Ovary (tissue), 9 donors: ENCODE results near the gene CRTC1. TPM values are rescaled to one million over a fixed set of nuclear protein-coding genes. Genes with fewer than 3 reads are reported as not detected.

Experiments used
- DNase-seq, 5 donors: peaks; one replicate each; pipeline ENCODE4 v3.0.0-alpha.2; 2019 to 2020
- H3K27ac ChIP-seq, 2 donors: fragments of 200-600 bp; one replicate each; pipeline versions ENCODE4 v1.5.1 to v1.8.0; 2019 to 2022
- H3K27me3 ChIP-seq: fragments of 200-600 bp; one replicate; pipeline ENCODE4 v1.8.0; 2022
- H3K36me3 ChIP-seq: fragments of 200-600 bp; sonication (generic); one replicate; pipeline ENCODE4 v1.5.1; 2019
- H3K4me1 ChIP-seq: one replicate; pipeline ENCODE4 v1.8.1; 2013; ENCODE audit warnings: mild to moderate bottlenecking, moderate library complexity; ENCODE audit not compliant: insufficient read depth
- H3K4me3 ChIP-seq: fragments of 200-600 bp; sonication (generic); one replicate; pipeline ENCODE4 v1.5.1; 2017
- H3K9me3 ChIP-seq, 2 donors: fragments of 200-600 bp in 1 of 2; sonication (generic) in 1 of 2; one replicate each; pipeline versions ENCODE4 v1.5.1 to v1.8.1; 2013 to 2019; ENCODE audit warnings: mild to moderate bottlenecking in 1 of 2, moderate library complexity in 1 of 2
- CTCF ChIP-seq, 3 donors: fragments of 450-650 bp in 2 of 3; fragments of 200-600 bp in 1 of 3; IDR thresholded peaks; one replicate each; pipeline versions ENCODE4 v1.5.1 to v1.8.0; 2016 to 2022; ENCODE audit warnings: antibody characterized with exemption in 3 of 3, mild to moderate bottlenecking in 1 of 3
- EP300 ChIP-seq: sonication (generic); formaldehyde crosslinking; IDR thresholded peaks from one replicate; pipeline ENCODE4 v1.6.1; 2017; ENCODE audit warnings: antibody characterized with exemption
- POLR2A ChIP-seq: fragments of 450-650 bp; IDR thresholded peaks from one replicate; pipeline ENCODE4 v1.6.1; 2017; ENCODE audit warnings: antibody characterized with exemption, mild to moderate bottlenecking, moderate library complexity
- WGBS, 3 donors: extraction: QIAGEN DNeasy Blood & Tissue Kit in 1 of 3; methylation state at CpG; one replicate each; pipeline versions ENCODE4 v1.1.5 to v1.1.7; 2013 to 2017; 5-methylcytosine and 5-hydroxymethylcytosine counted together
- intact Hi-C, 4 donors: fragments of 100-400 bp; cut with DNase I; formaldehyde crosslinking; loops; one replicate each; pipeline versions ENCODE4 v1.11.0 to v1.15.1; 2022 to 2023
- polyA plus RNA-seq, 2 donors: library from polyadenylated mRNA; stranded (reverse); fragments of 200-250 nt in 1 of 2; fragments of 350-450 nt in 1 of 2; fragmentation: Illumina TruSeq in 1 of 2; extraction: RNeasy Lipid Tissue Mini Kit (QIAGEN cat#74804) in 1 of 2; gene quantifications; one replicate each; pipeline ENCODE4 v1.2.3, GENCODE V29; 2013 to 2014
- total RNA-seq, 7 donors: library from RNA; depleted of rRNA in 2 of 7; stranded (reverse); fragments of >200 nt in 2 of 7; fragmentation: NEBNext Ultra II Directional in 3 of 7; extraction: Animal tissue kit (Norgen Biotek cat#: 25700) in 3 of 7; gene quantifications; one replicate each; pipeline versions ENCODE4 v1.1.0 to v1.2.4, GENCODE V29; 2016 to 2023
- donor health status: DM: no; HTN: no; CAD: no; lungs with moderate emphysema.
- donor health status: DM: no; HTN: no; CAD: no.
- donor health status: Bipolar disorder and iron deficiency.
- donor health status: DM: yes; HTN: yes; CAD: no.
- donor health status: DM: no; HTN: no; CAD: no.
- donor health status: DM: yes; HTN: yes; CAD: no.

The CRTC1 gene
- total and polyA plus RNA-seq, 9 donors, result 2.3 to 19.5 (median 12.9) TPM

DNA sequence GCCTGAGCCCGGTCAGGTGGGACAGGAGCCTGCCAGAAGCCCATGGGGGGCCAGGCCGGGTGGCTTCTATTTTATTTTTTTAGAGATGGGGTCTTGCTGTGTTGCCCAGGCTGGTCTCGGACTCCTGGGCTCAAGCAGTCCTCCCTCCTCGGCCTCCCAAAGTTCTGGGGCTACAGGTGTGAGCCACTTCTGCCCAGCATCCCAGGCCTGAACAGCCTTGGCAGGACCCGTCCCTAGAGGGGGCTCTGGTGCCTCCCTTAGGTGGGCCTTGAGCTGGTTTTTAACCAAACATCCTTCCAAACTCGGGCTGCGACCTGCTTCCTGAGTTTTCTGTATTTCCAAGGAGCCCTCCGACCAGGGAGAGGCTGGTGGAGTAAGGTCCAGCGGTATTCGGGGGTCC, 97.2 kb downstream of the CRTC1 start:
- intact Hi-C loops, result no loop called here
- whole genome bisulfite sequencing, 3 donors, result 70 to 76% (median 73%) methylated on average over 9 to 10 of the region's 10 CpGs
- H3K27ac ChIP-seq, result no peak overlapping the region
- peaks cover 5% of the 10 kb centered on the region for H3K4me1 ChIP-seq
- no peaks in the 10 kb centered on the region for H3K36me3 ChIP-seq
- no peak overlapping the region for H3K4me3 ChIP-seq
- H3K27me3 ChIP-seq, result no peaks in the 10 kb centered on the region
- TF ChIP-seq POLR2A (no peak), CTCF (IDR thresholded peaks at IDR 0.05) (no peak), EP300 (no peak)
- no peaks in the 10 kb centered on the region for H3K9me3 ChIP-seq
- no peak for DNase-seq

- Histone ChIP-seq H3K27me3 (no peaks in the 10 kb centered on the region), H3K4me1 (peaks cover 5% of the 10 kb centered on the region), H3K4me3 (no peak overlapping the region), H3K9me3 (no peaks in the 10 kb centered on the region), H3K36me3 (no peaks in the 10 kb centered on the region), H3K27ac (no peak overlapping the region)
- 90 to 91% (median 91%) methylated on average over 14 of the region's 14 CpGs for WGBS, 3 donors
- no peak for DNase-seq
- intact Hi-C loops, result no loop called here
- TF ChIP-seq EP300 (no peak), POLR2A (no peak), CTCF (IDR thresholded peaks at IDR 0.05) (no peak)
These were observed 97.6 kb downstream of the CRTC1 start for GRCh38 chr19:18781047-18781600.

GRCh38 chr19:18781885-18782527, 98.5 kb downstream of the CRTC1 start:
- no peak overlapping the region for H3K4me3 ChIP-seq

GRCh38 chr19:18782559-18783225, 99.2 kb downstream of the CRTC1 start:
- Histone ChIP-seq H3K9me3 (no peaks in the 10 kb centered on the region), H3K4me1 (peaks cover 8% of the 10 kb centered on the region), H3K27ac (no peak overlapping the region), H3K27me3 (peaks cover under 1% of the 10 kb centered on the region), H3K36me3 (no peaks in the 10 kb centered on the region), H3K4me3 (no peak overlapping the region)
- 83 to 91% (median 86%) methylated on average over 22 of the region's 22 CpGs for WGBS, 3 donors
- intact Hi-C loops, result no loop called here
- DNase-seq, result no peak
- TF ChIP-seq CTCF (IDR thresholded peaks at IDR 0.05) (no peak), POLR2A (no peak), EP300 (no peak)

More at GRCh38 chr19:18781885-18782527, 98.5 kb downstream of the CRTC1 start:
- Histone ChIP-seq H3K36me3 (no peaks in the 10 kb centered on the region), H3K27me3 (no peaks in the 10 kb centered on the region), H3K4me1 (peaks cover 5% of the 10 kb centered on the region), H3K9me3 (no peaks in the 10 kb centered on the region), H3K27ac (no peak overlapping the region)
- no peak for TF ChIP-seq CTCF (IDR thresholded peaks at IDR 0.05)
- no peak for DNase-seq
- intact Hi-C loops, result no loop called here
- WGBS, 3 donors, result 82% methylated on average over 20 of the region's 20 CpGs
